Testis (tissue), 3 donors: ENCODE data around the gene NUBP2. TPM values are rescaled to one million over a fixed set of nuclear protein-coding genes. Genes with fewer than 3 reads are reported as not detected.

Experiments
- DNase-seq: peaks from one replicate; pipeline ENCODE4 v3.0.0-alpha.2; 2019
- H3K27ac ChIP-seq, 2 donors: fragments of 200-600 bp; sonication (generic); one replicate each; pipeline ENCODE4 v1.5.1; 2019
- H3K27me3 ChIP-seq: fragments of 200-600 bp; sonication (generic); one replicate; pipeline ENCODE4 v1.5.1; 2019
- H3K36me3 ChIP-seq: fragments of 200-600 bp; sonication (generic); one replicate; pipeline ENCODE4 v1.5.1; 2017; ENCODE audit warnings: low read depth; ENCODE audit errors: missing control alignments
- H3K4me1 ChIP-seq: fragments of 200-600 bp; sonication (generic); one replicate; pipeline ENCODE4 v1.5.1; 2019
- H3K4me3 ChIP-seq, 2 donors: fragments of 200-600 bp; sonication (generic); one replicate each; pipeline ENCODE4 v1.5.1; 2017 to 2019
- H3K9me3 ChIP-seq: fragments of 200-600 bp; sonication (generic); one replicate; pipeline ENCODE4 v1.5.1; 2017
- CTCF ChIP-seq, 3 experiments: fragments of 450-650 bp in 2 of 3; fragments of 200-600 bp in 1 of 3; sonication (generic) in 1 of 3; IDR thresholded peaks; one replicate each; pipeline ENCODE4 v1.5.1; 2016 to 2019; ENCODE audit warnings: antibody characterized with exemption in 3 of 3, mild to moderate bottlenecking in 2 of 3, moderate library complexity in 1 of 3
- POLR2A ChIP-seq: fragments of 450-650 bp; IDR thresholded peaks from one replicate; pipeline ENCODE4 v1.6.1; 2017; ENCODE audit warnings: antibody characterized with exemption, mild to moderate bottlenecking, moderate library complexity
- WGBS, 2 donors: methylation state at CpG; one replicate each; pipeline ENCODE4 v1.1.5; 2018; 5-methylcytosine and 5-hydroxymethylcytosine counted together
- intact Hi-C: fragments of 100-400 bp; cut with DNase I; formaldehyde crosslinking; loops from one replicate; pipeline ENCODE4 v1.15.1; 2023; ENCODE audit warnings: low total_unique reads
- polyA plus RNA-seq: library from polyadenylated mRNA; stranded (reverse); fragments of 350-450 nt; fragmentation: Illumina TruSeq; extraction: RNeasy Lipid Tissue Mini Kit (QIAGEN cat#74804); gene quantifications from one replicate; pipeline ENCODE4 v1.2.3, GENCODE V29; 2014; ENCODE audit warnings: low read depth, low replicate concordance; ENCODE audit not compliant: insufficient read depth
- total RNA-seq, 2 donors: library from RNA; depleted of rRNA; stranded (reverse); fragments of >200 nt; gene quantifications; one replicate each; pipeline ENCODE4 v1.2.3, GENCODE V29; 2016

The NUBP2 gene
- total and polyA plus RNA-seq, 3 donors from 2014 or later = 49.8 to 90.8 (median 81.5) TPM

GRCh38 chr16:1749152-1750117 lies 33.3 kb upstream of the NUBP2 start:
- no peak overlapping the region for H3K4me3 ChIP-seq
- no peaks in the 10 kb centered on the region for H3K36me3 ChIP-seq
- no peaks in the 10 kb centered on the region for H3K9me3 ChIP-seq
- no peaks in the 10 kb centered on the region for H3K4me1 ChIP-seq
- H3K27me3 ChIP-seq = no peaks in the 10 kb centered on the region
- H3K27ac ChIP-seq = no peak overlapping the region
- intact Hi-C loops = no loop called here
- DNase-seq = no peak
- TF ChIP-seq CTCF (IDR thresholded peaks at IDR 0.05) (no peak), POLR2A (no peak)
- WGBS, 2 donors = 91 to 93% methylated on average over 24 to 29 of the region's 29 CpGs

GRCh38 chr16:1751946-1752345 lies 30.8 kb upstream of the NUBP2 start:
- Histone ChIP-seq H3K4me1 (no peaks in the 10 kb centered on the region), H3K36me3 (no peaks in the 10 kb centered on the region), H3K27me3 (no peaks in the 10 kb centered on the region), H3K4me3 (no peak overlapping the region), H3K27ac (no peak overlapping the region), H3K9me3 (no peaks in the 10 kb centered on the region)
- no peak for DNase-seq
- 94 to 97% methylated on average over 12 to 16 of the region's 16 CpGs for WGBS, 2 donors
- intact Hi-C loops = no loop called here
- TF ChIP-seq CTCF (IDR thresholded peaks at IDR 0.05) = no peak
- no peak for TF ChIP-seq POLR2A

- Histone ChIP-seq H3K27me3 (no peaks in the 10 kb centered on the region), H3K9me3 (no peaks in the 10 kb centered on the region), H3K4me1 (no peaks in the 10 kb centered on the region), H3K36me3 (no peaks in the 10 kb centered on the region), H3K27ac (no peak overlapping the region), H3K4me3 (no peak overlapping the region)
- intact Hi-C loops = no loop called here
- 93 to 94% methylated on average over 14 of the region's 14 CpGs for WGBS, 2 donors
- TF ChIP-seq CTCF (IDR thresholded peaks at IDR 0.05) = no peak
- TF ChIP-seq POLR2A = no peak
- no peak for DNase-seq
Measured at GRCh38 chr16:1752853-1753252, 29.9 kb upstream of the NUBP2 start.

GRCh38 chr16:1754204-1754603 lies 28.6 kb upstream of the NUBP2 start:
- H3K4me3 ChIP-seq = no peak overlapping the region
- no peaks in the 10 kb centered on the region for H3K4me1 ChIP-seq
- no peaks in the 10 kb centered on the region for H3K9me3 ChIP-seq
- H3K27ac ChIP-seq = no peak overlapping the region
- H3K36me3 ChIP-seq = no peaks in the 10 kb centered on the region
- DNase-seq = no peak
- 92 to 93% methylated on average over 12 of the region's 12 CpGs for WGBS, 2 donors
- TF ChIP-seq CTCF (IDR thresholded peaks at IDR 0.05) = no peak
- no peak for TF ChIP-seq POLR2A
- no peaks in the 10 kb centered on the region for H3K27me3 ChIP-seq
- intact Hi-C loops = no loop called here
